ENCODE results near the gene PLEKHN1.

Gene PLEKHN1

DNA sequence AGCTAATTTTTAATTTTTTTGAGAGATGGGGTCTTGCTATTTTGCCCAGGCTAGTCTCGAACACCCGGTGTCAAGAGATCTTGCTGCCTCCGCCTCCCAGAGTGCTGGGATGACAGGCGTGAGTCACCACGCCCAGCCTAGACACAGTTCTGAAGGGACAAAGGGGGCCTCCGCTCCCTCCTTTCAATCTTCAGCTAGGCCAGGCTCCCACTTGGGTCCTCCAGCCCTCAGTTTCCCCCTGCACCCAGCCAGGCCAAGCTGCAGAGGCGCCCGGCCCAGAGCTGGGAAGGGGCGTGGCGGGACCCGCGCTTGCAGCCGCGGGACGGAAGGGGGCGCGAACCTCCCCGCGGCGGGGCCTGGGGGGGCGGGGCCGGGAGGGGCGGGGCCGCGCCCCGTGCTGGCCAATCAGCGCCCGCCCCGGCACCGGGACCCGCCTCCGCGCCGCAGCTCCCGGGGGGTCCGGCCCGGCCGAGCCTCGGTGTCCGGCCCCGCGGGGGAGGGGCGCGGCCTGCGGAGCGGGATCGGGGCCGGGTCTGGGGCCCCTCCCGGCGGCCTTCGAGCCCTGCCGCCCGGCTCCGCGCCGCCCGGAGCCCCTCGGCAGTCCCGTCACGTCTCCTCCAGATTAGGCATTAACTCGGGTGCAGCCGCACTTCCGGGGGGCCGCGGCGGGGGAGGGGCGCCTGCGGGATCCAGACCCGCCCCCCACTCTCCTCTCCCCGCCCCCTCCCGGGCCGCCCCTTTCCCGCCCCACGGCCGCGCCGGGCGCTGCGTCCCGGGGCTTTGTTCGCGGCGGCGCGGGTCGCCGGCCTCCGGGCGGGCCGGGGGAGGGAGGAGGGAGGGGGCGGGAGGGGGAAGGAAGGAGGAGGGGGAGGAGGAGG is 53.1 kb downstream of the PLEKHN1 start:
- H3K36me3 ChIP-seq, result no peaks in the 10 kb centered on the region
- H3K9me3 ChIP-seq, result no peaks in the 10 kb centered on the region
- TF ChIP-seq, protein P1, sequence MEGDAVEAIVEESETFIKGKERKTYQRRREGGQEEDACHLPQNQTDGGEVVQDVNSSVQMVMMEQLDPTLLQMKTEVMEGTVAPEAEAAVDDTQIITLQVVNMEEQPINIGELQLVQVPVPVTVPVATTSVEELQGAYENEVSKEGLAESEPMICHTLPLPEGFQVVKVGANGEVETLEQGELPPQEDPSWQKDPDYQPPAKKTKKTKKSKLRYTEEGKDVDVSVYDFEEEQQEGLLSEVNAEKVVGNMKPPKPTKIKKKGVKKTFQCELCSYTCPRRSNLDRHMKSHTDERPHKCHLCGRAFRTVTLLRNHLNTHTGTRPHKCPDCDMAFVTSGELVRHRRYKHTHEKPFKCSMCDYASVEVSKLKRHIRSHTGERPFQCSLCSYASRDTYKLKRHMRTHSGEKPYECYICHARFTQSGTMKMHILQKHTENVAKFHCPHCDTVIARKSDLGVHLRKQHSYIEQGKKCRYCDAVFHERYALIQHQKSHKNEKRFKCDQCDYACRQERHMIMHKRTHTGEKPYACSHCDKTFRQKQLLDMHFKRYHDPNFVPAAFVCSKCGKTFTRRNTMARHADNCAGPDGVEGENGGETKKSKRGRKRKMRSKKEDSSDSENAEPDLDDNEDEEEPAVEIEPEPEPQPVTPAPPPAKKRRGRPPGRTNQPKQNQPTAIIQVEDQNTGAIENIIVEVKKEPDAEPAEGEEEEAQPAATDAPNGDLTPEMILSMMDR (IDR thresholded peaks at IDR 0.05; ENCODE audit: low read depth, low read length), result peak; percentile 31
- peak overlapping the region; percentile 23; the same call in 1 of the 2 replicates for H3K4me3 ChIP-seq (ENCODE audit: low read depth, low read length)
- peaks cover 7% of the 10 kb centered on the region for H3K4me1 ChIP-seq
- DNase-seq, result peak; percentile 91
- peaks cover 10% of the 10 kb centered on the region; the same call in 1 of the 2 replicates for H3K27me3 ChIP-seq

DNA sequence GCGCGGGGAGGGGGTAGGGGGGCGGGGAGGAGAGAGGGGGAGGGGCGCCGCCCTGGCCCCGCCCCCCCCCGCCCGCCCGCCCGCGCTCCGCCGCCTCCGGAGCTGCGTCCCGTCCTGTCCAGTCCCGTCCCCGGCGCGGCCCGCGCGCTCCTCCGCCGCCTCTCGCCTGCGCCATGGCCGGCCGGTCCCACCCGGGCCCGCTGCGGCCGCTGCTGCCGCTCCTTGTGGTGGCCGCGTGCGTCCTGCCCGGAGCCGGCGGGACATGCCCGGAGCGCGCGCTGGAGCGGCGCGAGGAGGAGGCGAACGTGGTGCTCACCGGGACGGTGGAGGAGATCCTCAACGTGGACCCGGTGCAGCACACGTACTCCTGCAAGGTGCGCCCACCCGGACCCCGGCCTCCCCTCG is 53.7 kb downstream of the PLEKHN1 start, which contains the start of gene AGRN:
AGRN (plus strand) TSS at position 121 of the 405 bp plus-strand sequence; CDS start at position 174, 53 bp downstream.
- H3K9me3 ChIP-seq, result no peaks in the 10 kb centered on the region
- H3K36me3 ChIP-seq, result no peaks in the 10 kb centered on the region
- peaks cover 7% of the 10 kb centered on the region for H3K4me1 ChIP-seq
- TF ChIP-seq, protein P1 (IDR thresholded peaks at IDR 0.05; ENCODE audit: low read depth, low read length), result no peak
- DNase-seq, result peak; percentile 53
- peak within 1 kb of the TSS; percentile 42 for H3K4me3 ChIP-seq (ENCODE audit: low read depth, low read length)
- peaks cover 10% of the 10 kb centered on the region; the same call in 1 of the 2 replicates for H3K27me3 ChIP-seq

DNA sequence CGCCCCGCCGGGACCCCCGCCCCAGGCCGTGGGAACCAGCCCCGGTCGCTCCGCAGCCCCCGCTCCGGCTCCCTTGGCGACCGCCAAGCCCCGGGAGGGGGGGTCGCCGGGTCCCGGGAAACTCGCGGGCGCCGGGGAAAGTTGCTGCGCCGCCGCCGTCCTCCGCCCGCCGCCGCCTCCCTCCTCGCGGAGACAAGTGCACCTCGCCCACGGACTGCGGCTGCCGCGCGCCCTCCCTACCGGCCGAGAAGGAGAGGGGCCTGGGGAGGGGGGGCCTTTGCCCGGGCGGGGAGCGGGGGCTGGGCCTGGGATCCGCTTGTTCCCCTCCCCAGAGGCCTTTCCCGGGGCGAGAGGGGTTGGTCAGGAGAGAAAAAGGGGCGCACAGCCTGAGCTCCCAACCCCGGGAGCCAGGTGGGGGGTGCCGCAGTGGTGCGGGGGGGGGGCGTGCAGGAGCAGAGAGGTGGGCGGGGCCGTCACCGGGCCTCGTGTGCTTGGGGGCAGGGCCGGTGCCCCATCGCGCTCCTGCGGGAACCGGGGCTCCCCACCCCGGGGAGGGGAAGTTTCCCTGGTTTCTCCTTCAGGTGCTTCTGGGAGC is 54.2 kb downstream of the PLEKHN1 start:
- Histone ChIP-seq H3K4me1 (peaks cover 7% of the 10 kb centered on the region), H3K4me3 (ENCODE audit: low read depth, low read length) (peak overlapping the region; percentile 42), H3K27me3 (peaks cover 10% of the 10 kb centered on the region; the same call in 1 of the 2 replicates), H3K9me3 (no peaks in the 10 kb centered on the region), H3K36me3 (no peaks in the 10 kb centered on the region)
- no peak for DNase-seq
- TF ChIP-seq, protein P1 (IDR thresholded peaks at IDR 0.05; ENCODE audit: low read depth, low read length), result no peak

DNA sequence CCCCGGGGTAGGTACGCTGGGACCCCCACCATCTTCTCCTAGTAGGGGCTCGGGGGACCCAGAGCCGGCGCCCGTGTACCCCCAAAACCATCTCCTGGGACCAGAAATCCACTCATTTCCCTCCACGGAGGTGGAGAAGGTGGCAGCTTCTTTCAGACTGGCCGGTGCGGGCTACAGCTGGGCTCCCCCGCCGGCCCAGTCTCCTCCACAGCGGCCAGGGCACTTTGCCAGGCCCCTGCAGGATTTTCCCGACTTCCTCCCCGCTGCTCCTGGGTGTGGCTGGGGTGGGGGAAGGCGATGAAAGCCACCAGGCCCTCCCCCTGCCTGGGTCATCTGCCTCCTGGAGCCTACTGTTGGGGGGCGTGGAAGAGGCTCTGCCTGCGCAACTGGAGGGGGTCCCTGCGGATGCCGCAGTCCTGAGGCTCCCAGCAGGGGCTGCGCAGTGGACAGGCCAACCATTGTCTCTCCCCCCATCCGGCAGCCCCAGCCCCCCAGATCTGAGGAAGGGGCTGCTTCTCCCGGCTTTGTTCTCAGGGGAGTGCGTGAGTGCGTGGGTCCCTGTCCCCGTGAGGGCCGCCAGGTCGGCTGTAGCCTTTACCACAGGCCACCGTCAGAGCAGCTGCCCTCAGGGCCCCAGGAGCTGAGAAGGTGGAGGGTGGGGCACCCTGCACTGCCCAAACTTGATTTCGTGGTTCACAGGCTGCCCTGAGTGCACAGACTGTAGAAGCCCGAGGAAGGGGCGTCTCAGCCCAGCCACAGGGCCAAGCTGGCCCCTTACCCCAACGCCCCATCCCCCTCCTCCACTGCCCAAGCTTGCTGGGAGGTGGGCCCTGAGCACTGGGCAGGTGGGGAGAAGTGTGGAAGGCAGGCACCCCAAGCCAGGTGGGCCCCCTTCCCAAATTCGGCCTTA is 55.0 kb downstream of the PLEKHN1 start:
- peak overlapping the region; percentile 24; the same call in 1 of the 2 replicates for H3K4me3 ChIP-seq (ENCODE audit: low read depth, low read length)
- TF ChIP-seq, protein P1 (IDR thresholded peaks at IDR 0.05; ENCODE audit: low read depth, low read length), result no peak
- H3K36me3 ChIP-seq, result no peaks in the 10 kb centered on the region
- peaks cover 7% of the 10 kb centered on the region for H3K4me1 ChIP-seq
- peaks cover 10% of the 10 kb centered on the region; the same call in 1 of the 2 replicates for H3K27me3 ChIP-seq
- no peaks in the 10 kb centered on the region for H3K9me3 ChIP-seq
- DNase-seq, result peak; percentile 70

DNA sequence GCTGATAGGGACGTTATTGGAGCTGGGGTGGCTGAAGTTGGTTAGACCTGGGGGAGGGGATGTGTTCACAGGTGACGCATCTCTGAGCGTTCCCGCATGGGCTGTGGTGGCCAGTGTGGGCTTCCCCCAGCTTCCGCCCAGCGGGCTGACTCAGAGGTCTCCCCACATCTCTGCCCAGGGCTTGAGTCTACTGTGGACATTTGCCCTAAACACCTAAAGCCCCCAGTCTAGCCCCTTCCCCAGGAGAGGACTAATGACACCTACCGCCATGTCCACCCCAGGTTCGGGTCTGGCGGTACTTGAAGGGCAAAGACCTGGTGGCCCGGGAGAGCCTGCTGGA is 55.6 kb downstream of the PLEKHN1 start:
- no peak overlapping the region for H3K4me3 ChIP-seq (ENCODE audit: low read depth, low read length)

More for the DNA sequence above, 55.6 kb downstream of the PLEKHN1 start:
- peaks cover 7% of the 10 kb centered on the region for H3K4me1 ChIP-seq
- peaks cover 10% of the 10 kb centered on the region for H3K27me3 ChIP-seq
- DNase-seq, result no peak
- H3K9me3 ChIP-seq, result no peaks in the 10 kb centered on the region
- TF ChIP-seq, protein P1 (IDR thresholded peaks at IDR 0.05; ENCODE audit: low read depth, low read length), result no peak
- no peaks in the 10 kb centered on the region for H3K36me3 ChIP-seq
